IMR-90 (cell line): ENCODE results near the gene SIM2. TPM values are rescaled to one million over a fixed set of nuclear protein-coding genes. Genes with fewer than 3 reads are reported as not detected.

Experiments
- ATAC-seq: fragments of 200-7000 bp; cut with Tn5 transposase; 2 replicates; pipeline ENCODE4 v1.9.1; 2020; ENCODE audit warnings: low read depth, mild to moderate bottlenecking, moderate library complexity
- BruUV-seq: library from RNA; stranded (reverse); fragments of 400-500 nt; replicated peaks from 2 replicates; lab custom pipeline; 2021; lab: Mats Ljungman, UMichigan
- CTCF ChIA-PET: fragments of 300-600 bp; formaldehyde crosslinking; extraction: SDS; loops from one replicate; lab custom pipeline; 2021; ENCODE audit warnings: antibody characterized with exemption; lab: Yijun Ruan, JAX
- POLR2A ChIA-PET: fragments of 300-600 bp; sonication (Branson Sonifier 250); formaldehyde crosslinking; loops from one replicate; lab custom pipeline; 2022; ENCODE audit warnings: antibody characterized with exemption; ENCODE audit not compliant: unreplicated experiment; lab: Charles Lee
- DNase-seq: peaks from one replicate; pipeline ENCODE4 v3.0.0; 2013
- H2AFZ ChIP-seq: replicated peaks from 2 replicates; pipeline ENCODE3; 2013; ENCODE audit warnings: low read length, mild to moderate bottlenecking; ENCODE audit not compliant: poor library complexity
- H2AK5ac ChIP-seq: 2 replicates; pipeline ENCODE4 v1.6.1; 2013; ENCODE audit warnings: low read depth, low read length, inconsistent platforms
- H2AK9ac ChIP-seq: replicated peaks from 2 replicates; pipeline ENCODE3; 2013; ENCODE audit warnings: mild to moderate bottlenecking, low read depth, low read length, moderate library complexity; ENCODE audit not compliant: poor library complexity
- H2BK120ac ChIP-seq: 2 replicates; pipeline ENCODE4 v1.6.1; 2013; ENCODE audit warnings: low read depth, low read length, inconsistent platforms
- H2BK15ac ChIP-seq: 3 replicates; pipeline ENCODE4 v1.6.1; 2013; ENCODE audit warnings: low read depth, low read length, inconsistent platforms
- H2BK20ac ChIP-seq: 2 replicates; pipeline ENCODE4 v1.6.1; 2013; ENCODE audit warnings: low read depth, mild to moderate bottlenecking, inconsistent platforms, low read length, moderate library complexity
- H2BK5ac ChIP-seq: 2 replicates; pipeline ENCODE4 v1.6.1; 2013; ENCODE audit warnings: mild to moderate bottlenecking, low read depth, low read length, inconsistent platforms; ENCODE audit not compliant: poor library complexity, severe bottlenecking
- H3K14ac ChIP-seq: replicated peaks from 2 replicates; pipeline ENCODE4 v1.6.1; 2013; ENCODE audit warnings: low read depth, low read length, inconsistent platforms
- H3K18ac ChIP-seq: 2 replicates; pipeline ENCODE4 v1.6.1; 2013; ENCODE audit warnings: low read depth, low read length, control low read depth
- H3K23ac ChIP-seq: 2 replicates; pipeline ENCODE4 v1.6.1; 2013; ENCODE audit warnings: low read depth, low read length, inconsistent platforms
- H3K27ac ChIP-seq: 2 replicates; pipeline ENCODE4 v1.5.1; 2013; ENCODE audit warnings: mild to moderate bottlenecking, control low read depth, low read length; ENCODE audit not compliant: insufficient read depth
- H3K27me3 ChIP-seq: 2 replicates; pipeline ENCODE4 v1.6.1; 2013; ENCODE audit warnings: low read length; ENCODE audit not compliant: control insufficient read depth, insufficient read depth
- H3K36me3 ChIP-seq: 2 replicates; pipeline ENCODE4 v1.6.1; 2013; ENCODE audit warnings: low read length, mixed read lengths; ENCODE audit not compliant: control insufficient read depth, insufficient read depth
- H3K4ac ChIP-seq: 2 replicates; pipeline ENCODE4 v1.6.1; 2013; ENCODE audit warnings: low read depth, low read length, inconsistent platforms
- H3K4me1 ChIP-seq: 2 replicates; pipeline ENCODE4 v1.6.1; 2013; ENCODE audit warnings: low read length, mixed read lengths; ENCODE audit not compliant: control insufficient read depth, insufficient read depth
- H3K4me2 ChIP-seq: 2 replicates; pipeline ENCODE4 v1.6.1; 2013; ENCODE audit warnings: low read depth, mild to moderate bottlenecking, control low read depth, low read length, moderate library complexity
- H3K4me3 ChIP-seq: 2 replicates; pipeline ENCODE4 v1.5.1; 2013; ENCODE audit warnings: low read depth, mild to moderate bottlenecking, control low read depth, low read length, moderate library complexity; ENCODE audit not compliant: insufficient read depth
- H3K56ac ChIP-seq: 2 replicates; pipeline ENCODE4 v1.6.1; 2013; ENCODE audit warnings: low read length, inconsistent platforms; ENCODE audit not compliant: insufficient read depth; ENCODE audit errors: extremely low read depth
- H3K79me1 ChIP-seq, 2 experiments: 2 replicates each; pipeline ENCODE4 v1.6.1; 2013; ENCODE audit warnings: low read length in 2 of 2, inconsistent platforms in 1 of 2, low read depth in 1 of 2
- H3K9ac ChIP-seq: 2 replicates; pipeline ENCODE4 v1.6.1; 2013; ENCODE audit warnings: low read depth, low read length, control low read depth
- H3K9me1 ChIP-seq: 2 replicates; pipeline ENCODE4 v1.6.1; 2013; ENCODE audit warnings: low read length, inconsistent platforms; ENCODE audit not compliant: insufficient read depth
- H3K9me3 ChIP-seq: 2 replicates; pipeline ENCODE4 v1.6.1; 2013; ENCODE audit warnings: low read length; ENCODE audit not compliant: control insufficient read depth, insufficient read depth
- H4K20me1 ChIP-seq: 2 replicates; pipeline ENCODE4 v1.6.1; 2013; ENCODE audit warnings: low read length, inconsistent platforms; ENCODE audit not compliant: insufficient read depth
- H4K5ac ChIP-seq: 2 replicates; pipeline ENCODE4 v1.6.1; 2013; ENCODE audit warnings: mild to moderate bottlenecking, low read depth, low read length, control low read depth
- H4K8ac ChIP-seq, 2 experiments: 2 replicates each; pipeline ENCODE4 v1.6.1; 2013; ENCODE audit warnings: low read depth in 2 of 2, low read length in 2 of 2, control low read depth in 1 of 2, inconsistent platforms in 1 of 2
- H4K91ac ChIP-seq: 2 replicates; pipeline ENCODE4 v1.6.1; 2013; ENCODE audit warnings: low read depth, low read length, inconsistent platforms; ENCODE audit not compliant: insufficient read depth
- BHLHE40 ChIP-seq: fragments of 150-350 bp; IDR thresholded peaks from 2 replicates; pipeline ENCODE4 v1.6.1; 2016; ENCODE audit warnings: mild to moderate bottlenecking, low read depth, low read length
- CEBPB ChIP-seq: IDR thresholded peaks from 2 replicates; pipeline ENCODE4 v1.6.1; 2012; ENCODE audit warnings: low read depth, low read length, improper control_type of control experiment
- MAZ ChIP-seq: IDR thresholded peaks from 2 replicates; pipeline ENCODE4 v1.6.1; 2012; ENCODE audit warnings: low read depth, mild to moderate bottlenecking, low read length, improper control_type of control experiment, moderate library complexity, borderline replicate concordance
- MXI1 ChIP-seq: IDR thresholded peaks from 2 replicates; pipeline ENCODE4 v1.6.1; 2012; ENCODE audit warnings: low read depth, mild to moderate bottlenecking, low read length, moderate library complexity, borderline replicate concordance
- NFE2L2 ChIP-seq: fragments of 150-350 bp; IDR thresholded peaks from 2 replicates; pipeline ENCODE4 v1.6.1; 2016; ENCODE audit warnings: low read depth, mild to moderate bottlenecking, low read length
- POLR2A ChIP-seq: IDR thresholded peaks from 2 replicates; pipeline ENCODE4 v1.6.1; 2012; ENCODE audit warnings: mild to moderate bottlenecking, low read depth, low read length
- RAD21 ChIP-seq: IDR thresholded peaks from 2 replicates; pipeline ENCODE4 v1.6.1; 2012; ENCODE audit warnings: low read length, improper control_type of control experiment
- RCOR1 ChIP-seq: IDR thresholded peaks from 2 replicates; pipeline ENCODE4 v1.6.1; 2012; ENCODE audit warnings: mild to moderate bottlenecking, low read length, improper control_type of control experiment; ENCODE audit not compliant: insufficient replicate concordance
- SMC3 ChIP-seq: fragments of 150-350 bp; IDR thresholded peaks from 2 replicates; pipeline ENCODE4 v1.6.1; 2016; ENCODE audit warnings: low read depth, mild to moderate bottlenecking, antibody characterized with exemption, low read length, moderate library complexity
- WGBS, 2 experiments: methylation state at CpG; one replicate each; pipeline versions ENCODE4 v1.1.5 to v1.1.7; 2013; ENCODE audit warnings: missing lambda C conversion rate in 2 of 2; ENCODE audit not compliant: insufficient read length in 1 of 2; ENCODE audit errors: extremely low coverage in 2 of 2; 5-methylcytosine and 5-hydroxymethylcytosine counted together
- dilution Hi-C: fragments of 300-500 bp; cut with HindIII; formaldehyde crosslinking; loops from one replicate; pipeline ENCODE4 v1.14.3; 2018; ENCODE audit warnings: low sequenced_read_pairs; ENCODE audit not compliant: unreplicated experiment
- in situ Hi-C: fragments of 300-500 bp; cut with MboI; formaldehyde crosslinking; loops from 3 replicates; pipeline ENCODE4 v1.14.3; 2019; ENCODE audit warnings: low sequenced_read_pairs, inconsistent platforms, mixed read lengths
- intact Hi-C: fragments of 100-400 bp; cut with micrococcal nuclease; formaldehyde crosslinking; loops from 2 replicates; pipeline ENCODE4 v1.10.0; 2022
- polyA plus RNA-seq, 3 experiments: library from polyadenylated mRNA; depleted of rRNA; stranded (reverse); fragments of >200 nt; gene quantifications; 2 replicates each; pipeline ENCODE4 v1.2.3, GENCODE V29; 2012; ENCODE audit warnings: low replicate concordance in 1 of 3
- total RNA-seq: library from RNA; depleted of rRNA; stranded (reverse); fragments of >200 nt; gene quantifications from 2 replicates; pipeline ENCODE4 v1.2.3, GENCODE V29; 2012
- TF ChIP-seq, protein P1 (sequence below): conservative IDR thresholded peaks from 2 replicates; pipeline ENCODE4 v1.5.1; 2012; ENCODE audit warnings: mild to moderate bottlenecking, low read depth, low read length, improper control_type of control experiment
- TF ChIP-seq, protein P2 (sequence below): fragments of 150-350 bp; IDR thresholded peaks from 2 replicates; pipeline ENCODE4 v1.6.1; 2017; ENCODE audit warnings: mild to moderate bottlenecking, antibody characterized with exemption, low read length, low read depth

The SIM2 gene
- total and polyA plus RNA-seq, 2 of the 4 experiments (the other 2 are of a cell fraction) = 2.2 to 7.5 TPM

DNA sequence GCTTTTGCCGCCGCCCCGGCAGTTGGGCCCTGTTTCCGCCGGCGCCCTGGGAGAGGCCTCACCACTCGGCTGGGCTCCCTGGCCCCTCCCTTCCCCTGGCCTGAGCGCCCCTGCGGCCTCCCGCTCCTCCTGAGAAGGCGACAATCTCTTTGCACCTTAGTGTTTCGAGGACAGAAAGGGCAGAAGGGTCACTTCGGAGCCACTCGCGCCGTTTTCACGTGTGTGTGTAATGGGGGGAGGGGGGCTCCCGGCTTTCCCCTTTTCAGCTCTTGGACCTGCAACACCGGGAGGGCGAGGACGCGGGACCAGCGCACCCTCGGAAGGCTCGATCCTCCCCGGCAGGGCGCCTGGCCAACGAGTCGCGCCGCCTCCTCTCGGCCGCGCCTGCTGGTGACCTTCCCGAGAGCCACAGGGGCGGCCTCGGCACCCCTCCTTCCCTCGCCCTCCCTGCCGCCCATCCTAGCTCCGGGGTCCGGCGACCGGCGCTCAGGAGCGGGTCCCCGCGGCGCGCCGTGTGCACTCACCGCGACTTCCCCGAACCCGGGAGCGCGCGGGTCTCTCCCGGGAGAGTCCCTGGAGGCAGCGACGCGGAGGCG lies 432 bp upstream of the SIM2 start:
- peak overlapping the region; percentile 42; the same call in 1 of the 2 replicates for H4K5ac ChIP-seq
- in situ Hi-C loops = no loop called here
- peak overlapping the region; percentile 45 for H2BK5ac ChIP-seq
- no peaks in the 10 kb centered on the region for H3K79me1 ChIP-seq
- peak overlapping the region; percentile 44 for H3K27ac ChIP-seq
- no peak overlapping the region for H4K91ac ChIP-seq
- H2BK15ac ChIP-seq = no peak overlapping the region
- TF ChIP-seq, protein P1, sequence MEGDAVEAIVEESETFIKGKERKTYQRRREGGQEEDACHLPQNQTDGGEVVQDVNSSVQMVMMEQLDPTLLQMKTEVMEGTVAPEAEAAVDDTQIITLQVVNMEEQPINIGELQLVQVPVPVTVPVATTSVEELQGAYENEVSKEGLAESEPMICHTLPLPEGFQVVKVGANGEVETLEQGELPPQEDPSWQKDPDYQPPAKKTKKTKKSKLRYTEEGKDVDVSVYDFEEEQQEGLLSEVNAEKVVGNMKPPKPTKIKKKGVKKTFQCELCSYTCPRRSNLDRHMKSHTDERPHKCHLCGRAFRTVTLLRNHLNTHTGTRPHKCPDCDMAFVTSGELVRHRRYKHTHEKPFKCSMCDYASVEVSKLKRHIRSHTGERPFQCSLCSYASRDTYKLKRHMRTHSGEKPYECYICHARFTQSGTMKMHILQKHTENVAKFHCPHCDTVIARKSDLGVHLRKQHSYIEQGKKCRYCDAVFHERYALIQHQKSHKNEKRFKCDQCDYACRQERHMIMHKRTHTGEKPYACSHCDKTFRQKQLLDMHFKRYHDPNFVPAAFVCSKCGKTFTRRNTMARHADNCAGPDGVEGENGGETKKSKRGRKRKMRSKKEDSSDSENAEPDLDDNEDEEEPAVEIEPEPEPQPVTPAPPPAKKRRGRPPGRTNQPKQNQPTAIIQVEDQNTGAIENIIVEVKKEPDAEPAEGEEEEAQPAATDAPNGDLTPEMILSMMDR = no peak
- TF ChIP-seq POLR2A = no peak
- no peak for TF ChIP-seq MXI1
- no peak for TF ChIP-seq RAD21
- no peak for TF ChIP-seq CEBPB
- no peak for TF ChIP-seq RCOR1
- TF ChIP-seq BHLHE40 = no peak
- TF ChIP-seq, protein P2, sequence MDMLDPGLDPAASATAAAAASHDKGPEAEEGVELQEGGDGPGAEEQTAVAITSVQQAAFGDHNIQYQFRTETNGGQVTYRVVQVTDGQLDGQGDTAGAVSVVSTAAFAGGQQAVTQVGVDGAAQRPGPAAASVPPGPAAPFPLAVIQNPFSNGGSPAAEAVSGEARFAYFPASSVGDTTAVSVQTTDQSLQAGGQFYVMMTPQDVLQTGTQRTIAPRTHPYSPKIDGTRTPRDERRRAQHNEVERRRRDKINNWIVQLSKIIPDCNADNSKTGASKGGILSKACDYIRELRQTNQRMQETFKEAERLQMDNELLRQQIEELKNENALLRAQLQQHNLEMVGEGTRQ = no peak
- no peak for TF ChIP-seq NFE2L2
- no peak for TF ChIP-seq SMC3
- TF ChIP-seq MAZ = no peak
- H3K4me3 ChIP-seq = peak overlapping the region; percentile 57
- peak; percentile 28 for ATAC-seq
- CTCF ChIA-PET = no interaction called here
- BruUV-seq = no TSS peak
- peaks cover 11% of the 10 kb centered on the region; the same call in 1 of the 2 replicates for H3K9me3 ChIP-seq
- H3K4ac ChIP-seq = peak overlapping the region; percentile 82; the same call in 1 of the 2 replicates
- H3K9ac ChIP-seq = peak overlapping the region; percentile 36
- intact Hi-C loops = no loop called here
- H2AK9ac ChIP-seq = peak overlapping the region; percentile 82
- H3K9me1 ChIP-seq = no peaks in the 10 kb centered on the region; the same call in none of the 2 replicates
- H2BK20ac ChIP-seq = no peak overlapping the region
- no peak overlapping the region for H3K56ac ChIP-seq
- 0 out of 2 replicates have a peak overlapping the region, but pooled peaks have one; percentile 38 for H3K23ac ChIP-seq
- H3K27me3 ChIP-seq = peaks cover 94% of the 10 kb centered on the region
- no peak overlapping the region for H2AK5ac ChIP-seq
- H2BK120ac ChIP-seq = 0 out of 2 replicates have a peak overlapping the region, but pooled peaks have one; percentile 63
- POLR2A ChIA-PET = no interaction called here
- peak; percentile 15 for DNase-seq
- peak overlapping the region in 1 of 2 experiments; percentile 43; a peak in 2 of 4 replicates for H4K8ac ChIP-seq
- dilution Hi-C loops = no loop called here
- H3K14ac ChIP-seq = 0 out of 2 replicates have a peak overlapping the region, but pooled peaks have one; percentile 9
- no peaks in the 10 kb centered on the region for H3K36me3 ChIP-seq
- H2AFZ ChIP-seq = peak overlapping the region; percentile 84
- H3K4me1 ChIP-seq = no peaks in the 10 kb centered on the region
- H4K20me1 ChIP-seq = peaks cover 15% of the 10 kb centered on the region
- no peak overlapping the region for H3K18ac ChIP-seq
- 1% methylated on average over 14 of the region's 62 CpGs; no CpG with 5 or more reads in 1 of the 2 experiments for WGBS, 2 experiments
- H3K4me2 ChIP-seq = peak overlapping the region; percentile 79
